Ovary (tissue), 9 donors: ENCODE results near the gene CYP2B6. TPM values are rescaled to one million over a fixed set of nuclear protein-coding genes. Genes with fewer than 3 reads are reported as not detected.
"Not testable (repeated sequence)": the region's sequence is repeated elsewhere in the genome, so short reads cannot be mapped to it uniquely, and the experiment has no call there.

ENCODE experiments used
- DNase-seq, 5 donors: peaks; one replicate each; pipeline ENCODE4 v3.0.0-alpha.2; 2019 to 2020
- H3K27ac ChIP-seq, 2 donors: fragments of 200-600 bp; one replicate each; pipeline versions ENCODE4 v1.5.1 to v1.8.0; 2019 to 2022
- H3K27me3 ChIP-seq: fragments of 200-600 bp; one replicate; pipeline ENCODE4 v1.8.0; 2022
- H3K36me3 ChIP-seq: fragments of 200-600 bp; sonication (generic); one replicate; pipeline ENCODE4 v1.5.1; 2019
- H3K4me1 ChIP-seq: one replicate; pipeline ENCODE4 v1.8.1; 2013; ENCODE audit warnings: mild to moderate bottlenecking, moderate library complexity; ENCODE audit not compliant: insufficient read depth
- H3K4me3 ChIP-seq: fragments of 200-600 bp; sonication (generic); one replicate; pipeline ENCODE4 v1.5.1; 2017
- H3K9me3 ChIP-seq, 2 donors: fragments of 200-600 bp in 1 of 2; sonication (generic) in 1 of 2; one replicate each; pipeline versions ENCODE4 v1.5.1 to v1.8.1; 2013 to 2019; ENCODE audit warnings: mild to moderate bottlenecking in 1 of 2, moderate library complexity in 1 of 2
- CTCF ChIP-seq, 3 donors: fragments of 450-650 bp in 2 of 3; fragments of 200-600 bp in 1 of 3; IDR thresholded peaks; one replicate each; pipeline versions ENCODE4 v1.5.1 to v1.8.0; 2016 to 2022; ENCODE audit warnings: antibody characterized with exemption in 3 of 3, mild to moderate bottlenecking in 1 of 3
- EP300 ChIP-seq: sonication (generic); formaldehyde crosslinking; IDR thresholded peaks from one replicate; pipeline ENCODE4 v1.6.1; 2017; ENCODE audit warnings: antibody characterized with exemption
- POLR2A ChIP-seq: fragments of 450-650 bp; IDR thresholded peaks from one replicate; pipeline ENCODE4 v1.6.1; 2017; ENCODE audit warnings: antibody characterized with exemption, mild to moderate bottlenecking, moderate library complexity
- WGBS, 3 donors: extraction: QIAGEN DNeasy Blood & Tissue Kit in 1 of 3; methylation state at CpG; one replicate each; pipeline versions ENCODE4 v1.1.5 to v1.1.7; 2013 to 2017; 5-methylcytosine and 5-hydroxymethylcytosine counted together
- intact Hi-C, 4 donors: fragments of 100-400 bp; cut with DNase I; formaldehyde crosslinking; loops; one replicate each; pipeline versions ENCODE4 v1.11.0 to v1.15.1; 2022 to 2023
- polyA plus RNA-seq, 2 donors: library from polyadenylated mRNA; stranded (reverse); fragments of 200-250 nt in 1 of 2; fragments of 350-450 nt in 1 of 2; fragmentation: Illumina TruSeq in 1 of 2; extraction: RNeasy Lipid Tissue Mini Kit (QIAGEN cat#74804) in 1 of 2; gene quantifications; one replicate each; pipeline ENCODE4 v1.2.3, GENCODE V29; 2013 to 2014
- total RNA-seq, 7 donors: library from RNA; depleted of rRNA in 2 of 7; stranded (reverse); fragments of >200 nt in 2 of 7; fragmentation: NEBNext Ultra II Directional in 3 of 7; extraction: Animal tissue kit (Norgen Biotek cat#: 25700) in 3 of 7; gene quantifications; one replicate each; pipeline versions ENCODE4 v1.1.0 to v1.2.4, GENCODE V29; 2016 to 2023
- donor health status: DM: no; HTN: no; CAD: no; lungs with moderate emphysema.
- donor health status: DM: no; HTN: no; CAD: no.
- donor health status: Bipolar disorder and iron deficiency.
- donor health status: DM: yes; HTN: yes; CAD: no.
- donor health status: DM: no; HTN: no; CAD: no.
- donor health status: DM: yes; HTN: yes; CAD: no.

The CYP2B6 gene
- total and polyA plus RNA-seq, 9 donors: 0.15 to 0.33 (median 0.15) TPM; not detected in 6

GRCh38 chr19:40960780-40961179, 30.3 kb upstream of the CYP2B6 start:
- Histone ChIP-seq H3K4me1 (peaks cover 9% of the 10 kb centered on the region), H3K27ac (no peak overlapping the region), H3K36me3 (no peaks in the 10 kb centered on the region), H3K9me3 (no peaks in the 10 kb centered on the region), H3K27me3 (no peaks in the 10 kb centered on the region), H3K4me3 (no peak overlapping the region)
- intact Hi-C loops: no loop called here
- TF ChIP-seq CTCF (IDR thresholded peaks at IDR 0.05): no peak
- TF ChIP-seq EP300: no peak
- TF ChIP-seq POLR2A: no peak
- peak; percentile 31 to 62 (median 42) for DNase-seq

- H3K36me3 ChIP-seq: no peaks in the 10 kb centered on the region
- WGBS, 3 donors: 5 to 15% (median 11%) methylated on average over 3 of the region's 3 CpGs
- no peak overlapping the region for H3K4me3 ChIP-seq
- no peak for TF ChIP-seq POLR2A
- no peak for TF ChIP-seq CTCF (IDR thresholded peaks at IDR 0.05)
- TF ChIP-seq EP300: no peak
- peak in 2 of 5 donors; percentile 15 to 29 for DNase-seq
- no peak overlapping the region for H3K27ac ChIP-seq
- H3K9me3 ChIP-seq: no peaks in the 10 kb centered on the region
- intact Hi-C loops: no loop called here
- no peaks in the 10 kb centered on the region for H3K27me3 ChIP-seq
- peaks cover 9% of the 10 kb centered on the region for H3K4me1 ChIP-seq
Measured at GRCh38 chr19:40962460-40962961, 28.6 kb upstream of the CYP2B6 start.

- WGBS, 3 donors: 84 to 93% (median 92%) methylated on average over 3 of the region's 3 CpGs
- H3K36me3 ChIP-seq, DNase-seq, H3K4me1 ChIP-seq, H3K4me3 ChIP-seq, H3K27ac ChIP-seq, H3K27me3 ChIP-seq, H3K9me3 ChIP-seq, intact Hi-C loops: not testable (repeated sequence)
Measured at GRCh38 chr19:40964361-40964760, 26.7 kb upstream of the CYP2B6 start.

- intact Hi-C loops, H3K4me3 ChIP-seq, H3K4me1 ChIP-seq, DNase-seq, H3K27ac ChIP-seq, H3K27me3 ChIP-seq, H3K36me3 ChIP-seq, H3K9me3 ChIP-seq: not testable (repeated sequence)
- 92 to 100% methylated on average over 5 to 28 of the region's 35 CpGs; no CpG with 5 or more reads in 1 of the 3 donors for WGBS, 3 donors
Measured at GRCh38 chr19:40965351-40965750, 25.7 kb upstream of the CYP2B6 start.

- intact Hi-C loops, H3K27me3 ChIP-seq, H3K36me3 ChIP-seq, H3K4me1 ChIP-seq, H3K27ac ChIP-seq, H3K9me3 ChIP-seq, H3K4me3 ChIP-seq, DNase-seq: not testable (repeated sequence)
- WGBS, 3 donors: 93 to 97% (median 93%) methylated on average over 24 to 25 of the region's 25 CpGs
Measured at GRCh38 chr19:40966591-40966990, 24.5 kb upstream of the CYP2B6 start.

GRCh38 chr19:40968065-40968464, 23.0 kb upstream of the CYP2B6 start:
- H3K4me3 ChIP-seq: not testable (repeated sequence)
- WGBS, 3 donors: 92 to 97% (median 95%) methylated on average over 3 of the region's 3 CpGs

GRCh38 chr19:40969721-40970120, 21.4 kb upstream of the CYP2B6 start:
- H3K9me3 ChIP-seq, H3K27ac ChIP-seq, H3K4me1 ChIP-seq, intact Hi-C loops, H3K27me3 ChIP-seq, H3K4me3 ChIP-seq, DNase-seq, H3K36me3 ChIP-seq: not testable (repeated sequence)
- 86 to 93% (median 91%) methylated on average over 4 of the region's 4 CpGs for WGBS, 3 donors

More at GRCh38 chr19:40968065-40968464, 23.0 kb upstream of the CYP2B6 start:
- H3K27me3 ChIP-seq, H3K27ac ChIP-seq, H3K36me3 ChIP-seq, intact Hi-C loops, H3K4me1 ChIP-seq, H3K9me3 ChIP-seq, DNase-seq: not testable (repeated sequence)

GRCh38 chr19:40970396-40971345, 20.4 kb upstream of the CYP2B6 start:
- H3K27ac ChIP-seq, H3K4me3 ChIP-seq, DNase-seq, H3K36me3 ChIP-seq, intact Hi-C loops, H3K27me3 ChIP-seq, H3K4me1 ChIP-seq, H3K9me3 ChIP-seq: not testable (repeated sequence)
- WGBS, 3 donors: 81 to 82% (median 82%) methylated on average over 6 of the region's 6 CpGs
